Tibial nerve (tissue), 4 donors: ENCODE measurements around the gene SMYD3. TPM values are rescaled to one million over a fixed set of nuclear protein-coding genes. Genes with fewer than 3 reads are reported as not detected.

ENCODE experiments used
- DNase-seq, 2 donors: peaks; one replicate each; pipeline ENCODE4 v3.0.0-alpha.2; 2019; ENCODE audit warnings: low spot score in 2 of 2
- H3K27ac ChIP-seq, 4 donors: fragments of 200-600 bp; sonication (generic) in 3 of 4; one replicate each; pipeline ENCODE4 v1.5.1; 2017 to 2019; ENCODE audit warnings: mild to moderate bottlenecking in 1 of 4
- H3K27me3 ChIP-seq, 2 donors: fragments of 200-600 bp; sonication (generic) in 1 of 2; one replicate each; pipeline versions ENCODE4 v1.5.1 to v1.6.0; 2017 to 2019
- H3K36me3 ChIP-seq, 3 donors: fragments of 200-600 bp; sonication (generic); one replicate each; pipeline ENCODE4 v1.5.1; 2018 to 2019
- H3K4me1 ChIP-seq, 4 donors: fragments of 200-600 bp; sonication (generic) in 3 of 4; one replicate each; pipeline ENCODE4 v1.5.1; 2017 to 2019
- H3K4me3 ChIP-seq, 4 donors: fragments of 200-600 bp; sonication (generic) in 3 of 4; one replicate each; pipeline ENCODE4 v1.5.1; 2017 to 2019; ENCODE audit warnings: mild to moderate bottlenecking in 1 of 4, moderate library complexity in 1 of 4
- H3K9me3 ChIP-seq, 4 donors: fragments of 200-600 bp; sonication (generic) in 3 of 4; one replicate each; pipeline ENCODE4 v1.5.1; 2017 to 2019
- CTCF ChIP-seq, 5 experiments: fragments of 200-600 bp in 3 of 5; fragments of 450-650 bp in 2 of 5; sonication (generic) in 3 of 5; IDR thresholded peaks; one replicate each; pipeline ENCODE4 v1.5.1; 2016 to 2019; ENCODE audit warnings: antibody characterized with exemption in 5 of 5, mild to moderate bottlenecking in 3 of 5, moderate library complexity in 2 of 5
- EP300 ChIP-seq, 2 donors: sonication (generic); formaldehyde crosslinking; IDR thresholded peaks; one replicate each; pipeline ENCODE4 v1.6.1; 2017; ENCODE audit warnings: antibody characterized with exemption in 2 of 2, mild to moderate bottlenecking in 1 of 2
- POLR2A ChIP-seq, 2 donors: fragments of 450-650 bp; IDR thresholded peaks; one replicate each; pipeline ENCODE4 v1.6.1; 2017; ENCODE audit warnings: antibody characterized with exemption in 2 of 2, mild to moderate bottlenecking in 2 of 2, moderate library complexity in 2 of 2
- WGBS, 2 donors: methylation state at CpG; one replicate each; pipeline ENCODE4 v1.1.5; 2018; 5-methylcytosine and 5-hydroxymethylcytosine counted together
- total RNA-seq, 4 donors: library from RNA; depleted of rRNA; stranded (reverse); fragments of >200 nt; gene quantifications; one replicate each; pipeline ENCODE4 v1.1.0, GENCODE V29; 2016

Gene SMYD3
- total RNA-seq, 4 donors from 2014 or later: 22.2 to 30.3 (median 27.0) TPM

GRCh38 chr1:246455476-246455875 lies 51.6 kb downstream of the SMYD3 start:
- H3K27me3 ChIP-seq: no peaks in the 10 kb centered on the region
- no peak overlapping the region for H3K4me3 ChIP-seq
- TF ChIP-seq CTCF (IDR thresholded peaks at IDR 0.05) (no peak), POLR2A (IDR thresholded peaks at IDR 0.05) (no peak), EP300 (IDR thresholded peaks at IDR 0.05) (no peak)
- H3K9me3 ChIP-seq: no peaks in the 10 kb centered on the region
- H3K27ac ChIP-seq: no peak overlapping the region
- no peaks in the 10 kb centered on the region for H3K36me3 ChIP-seq
- no peak for DNase-seq
- 90 to 97% methylated on average over 1 of the region's 1 CpG for WGBS, 2 donors
- peaks cover 0 to 5% (median 0%) of the 10 kb centered on the region in 4 donors for H3K4me1 ChIP-seq

- TF ChIP-seq EP300 (IDR thresholded peaks at IDR 0.05): no peak
- no peaks in the 10 kb centered on the region for H3K36me3 ChIP-seq
These were observed 52.4 kb downstream of the SMYD3 start for GRCh38 chr1:246454655-246455054.

GRCh38 chr1:246450611-246451251 lies 56.3 kb downstream of the SMYD3 start:
- Histone ChIP-seq H3K27ac (no peak overlapping the region), H3K27me3 (no peaks in the 10 kb centered on the region), H3K4me3 (no peak overlapping the region), H3K36me3 (no peaks in the 10 kb centered on the region), H3K9me3 (no peaks in the 10 kb centered on the region), H3K4me1 (peaks cover 0 to 5% (median 2%) of the 10 kb centered on the region in 4 donors)
- DNase-seq: no peak
- TF ChIP-seq CTCF (IDR thresholded peaks at IDR 0.05): peak; percentile 38 to 69 (median 52)
- no peak for TF ChIP-seq POLR2A (IDR thresholded peaks at IDR 0.05)
- WGBS, 2 donors: 41 to 42% methylated on average over 6 of the region's 6 CpGs

More at GRCh38 chr1:246454655-246455054, 52.4 kb downstream of the SMYD3 start:
- no peak for DNase-seq
- Histone ChIP-seq H3K27ac (no peak overlapping the region), H3K4me1 (peaks cover 0 to 5% (median 0%) of the 10 kb centered on the region in 4 donors), H3K27me3 (no peaks in the 10 kb centered on the region), H3K9me3 (no peaks in the 10 kb centered on the region), H3K4me3 (no peak overlapping the region)

GRCh38 chr1:246448373-246448772 lies 58.7 kb downstream of the SMYD3 start:
- Histone ChIP-seq H3K27me3 (no peaks in the 10 kb centered on the region), H3K4me3 (no peak overlapping the region), H3K9me3 (no peaks in the 10 kb centered on the region), H3K27ac (no peak overlapping the region), H3K4me1 (peaks cover 0 to 5% (median 0%) of the 10 kb centered on the region in 4 donors), H3K36me3 (no peaks in the 10 kb centered on the region)
- TF ChIP-seq CTCF (IDR thresholded peaks at IDR 0.05) (no peak), EP300 (IDR thresholded peaks at IDR 0.05) (no peak), POLR2A (IDR thresholded peaks at IDR 0.05) (no peak)
- no peak for DNase-seq
- 93 to 100% methylated on average over 3 of the region's 3 CpGs for WGBS, 2 donors

GRCh38 chr1:246447501-246447900 lies 59.6 kb downstream of the SMYD3 start:
- Histone ChIP-seq H3K27me3 (no peaks in the 10 kb centered on the region), H3K27ac (no peak overlapping the region), H3K9me3 (no peaks in the 10 kb centered on the region), H3K4me3 (no peak overlapping the region), H3K4me1 (peaks cover 0 to 5% (median 0%) of the 10 kb centered on the region in 4 donors), H3K36me3 (no peaks in the 10 kb centered on the region)
- TF ChIP-seq POLR2A (IDR thresholded peaks at IDR 0.05): no peak
- TF ChIP-seq CTCF (IDR thresholded peaks at IDR 0.05): no peak
- TF ChIP-seq EP300 (IDR thresholded peaks at IDR 0.05): no peak
- no peak for DNase-seq
- 58 to 63% methylated on average over 2 of the region's 2 CpGs for WGBS, 2 donors
